ENCODE data around the gene ERC2.

DNA sequence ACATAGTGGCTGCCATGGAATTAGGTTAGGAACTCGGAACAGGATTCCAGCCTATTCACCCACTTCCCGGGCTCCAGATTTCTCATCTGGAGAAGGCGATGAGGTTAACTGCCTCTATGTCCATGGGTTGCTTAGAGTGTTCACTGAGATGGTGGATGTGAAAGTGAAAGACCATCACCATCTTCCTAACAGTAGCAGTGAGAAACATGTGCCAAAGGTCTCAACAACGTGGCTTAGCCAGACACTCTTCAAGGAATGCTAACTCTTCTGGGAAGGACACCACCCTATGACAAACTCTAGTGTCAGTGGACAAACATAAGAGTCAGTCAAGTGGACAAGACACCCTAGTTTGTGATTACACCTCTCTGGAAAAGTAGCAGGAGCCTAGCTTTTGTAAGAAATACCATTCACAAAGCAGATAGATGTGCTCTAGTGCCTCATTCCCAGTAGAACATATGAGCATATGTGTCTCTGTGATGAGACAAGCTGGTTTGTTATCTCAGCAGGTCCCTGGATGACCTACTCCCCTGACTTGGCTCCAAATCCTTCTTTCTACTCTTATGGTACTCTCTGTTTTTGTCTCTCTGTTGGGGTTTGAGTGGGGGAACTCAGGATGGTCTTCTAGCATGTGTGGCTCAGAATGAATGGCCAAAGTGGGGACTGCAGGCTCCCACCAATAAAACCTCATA lies 770.9 kb downstream of the ERC2 start:
- TF ChIP-seq, protein P1, sequence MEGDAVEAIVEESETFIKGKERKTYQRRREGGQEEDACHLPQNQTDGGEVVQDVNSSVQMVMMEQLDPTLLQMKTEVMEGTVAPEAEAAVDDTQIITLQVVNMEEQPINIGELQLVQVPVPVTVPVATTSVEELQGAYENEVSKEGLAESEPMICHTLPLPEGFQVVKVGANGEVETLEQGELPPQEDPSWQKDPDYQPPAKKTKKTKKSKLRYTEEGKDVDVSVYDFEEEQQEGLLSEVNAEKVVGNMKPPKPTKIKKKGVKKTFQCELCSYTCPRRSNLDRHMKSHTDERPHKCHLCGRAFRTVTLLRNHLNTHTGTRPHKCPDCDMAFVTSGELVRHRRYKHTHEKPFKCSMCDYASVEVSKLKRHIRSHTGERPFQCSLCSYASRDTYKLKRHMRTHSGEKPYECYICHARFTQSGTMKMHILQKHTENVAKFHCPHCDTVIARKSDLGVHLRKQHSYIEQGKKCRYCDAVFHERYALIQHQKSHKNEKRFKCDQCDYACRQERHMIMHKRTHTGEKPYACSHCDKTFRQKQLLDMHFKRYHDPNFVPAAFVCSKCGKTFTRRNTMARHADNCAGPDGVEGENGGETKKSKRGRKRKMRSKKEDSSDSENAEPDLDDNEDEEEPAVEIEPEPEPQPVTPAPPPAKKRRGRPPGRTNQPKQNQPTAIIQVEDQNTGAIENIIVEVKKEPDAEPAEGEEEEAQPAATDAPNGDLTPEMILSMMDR (IDR thresholded peaks at IDR 0.05; ENCODE audit: low read length): no peak
- TF ChIP-seq EZH2 (IDR thresholded peaks at IDR 0.05; ENCODE audit: borderline replicate concordance, low read length): no peak
